ENCODE results near the gene HSD17B7.
A peak's percentile ranks its signal among the peaks of the same experiment; 100 is the strongest.

The HSD17B7 gene

GRCh38 chr1:162823771-162824525 lies 33.4 kb downstream of the HSD17B7 start:
- TF ChIP-seq CTCF (conservative IDR thresholded peaks at IDR 0.05; ENCODE audit: control insufficient read depth, insufficient read depth, low read depth, low read length): no peak
- no peak overlapping the region for H3K4me3 ChIP-seq (ENCODE audit: control insufficient read depth, low read depth, low read length)
- DNase-seq (ENCODE audit: low read depth): no peak

GRCh38 chr1:162829268-162829667 lies 38.8 kb downstream of the HSD17B7 start:
- TF ChIP-seq CTCF (conservative IDR thresholded peaks at IDR 0.05; ENCODE audit: control insufficient read depth, insufficient read depth, low read depth, low read length): no peak
- DNase-seq (ENCODE audit: low read depth): no peak
- H3K4me3 ChIP-seq (ENCODE audit: control insufficient read depth, low read depth, low read length): no peak overlapping the region

GRCh38 chr1:162832470-162832869 lies 42.0 kb downstream of the HSD17B7 start:
- DNase-seq (ENCODE audit: low read depth): no peak
- no peak for TF ChIP-seq CTCF (conservative IDR thresholded peaks at IDR 0.05; ENCODE audit: control insufficient read depth, insufficient read depth, low read depth, low read length)
- no peak overlapping the region for H3K4me3 ChIP-seq (ENCODE audit: control insufficient read depth, low read depth, low read length)

GRCh38 chr1:162835157-162835899 lies 44.8 kb downstream of the HSD17B7 start:
- H3K4me3 ChIP-seq (ENCODE audit: control insufficient read depth, low read depth, low read length): no peak overlapping the region
- DNase-seq (ENCODE audit: low read depth): peak; percentile 26
- no peak for TF ChIP-seq CTCF (conservative IDR thresholded peaks at IDR 0.05; ENCODE audit: control insufficient read depth, insufficient read depth, low read depth, low read length)

- TF ChIP-seq CTCF (conservative IDR thresholded peaks at IDR 0.05; ENCODE audit: control insufficient read depth, insufficient read depth, low read depth, low read length): no peak
- DNase-seq (ENCODE audit: low read depth): no peak
These were observed 48.4 kb downstream of the HSD17B7 start for GRCh38 chr1:162838863-162839262.

DNA sequence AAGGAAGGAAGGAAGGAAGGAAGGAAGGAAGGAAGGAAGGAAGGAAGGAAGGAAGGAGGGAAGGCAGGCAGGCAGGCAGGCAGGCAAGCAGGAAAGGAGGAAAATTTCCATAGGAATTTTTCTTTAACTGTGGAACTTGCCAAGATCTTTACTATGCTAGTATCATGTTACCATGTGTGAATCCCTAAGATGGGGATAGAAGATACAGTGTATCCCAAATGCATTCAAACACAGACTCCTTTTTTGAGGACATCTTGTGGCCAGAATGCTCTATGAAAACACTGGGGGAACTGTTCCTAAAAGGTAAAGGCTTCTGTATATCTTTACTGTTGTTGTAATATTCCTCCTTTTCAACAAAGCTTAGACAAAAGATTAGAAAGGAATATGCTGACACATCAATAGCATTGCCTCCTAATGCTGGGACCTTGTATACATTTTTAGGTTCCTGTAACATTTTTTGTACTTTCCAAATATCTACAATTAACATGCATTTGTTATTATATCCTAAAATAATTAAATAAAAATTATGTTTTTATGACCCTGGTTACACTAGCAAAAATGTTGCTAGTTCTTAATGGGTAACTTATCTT lies 49.8 kb downstream of the HSD17B7 start:
- H3K4me3 ChIP-seq (ENCODE audit: control insufficient read depth, low read depth, low read length): no peak overlapping the region
- peak; percentile 33 for DNase-seq (ENCODE audit: low read depth)
- TF ChIP-seq CTCF (conservative IDR thresholded peaks at IDR 0.05; ENCODE audit: control insufficient read depth, insufficient read depth, low read depth, low read length): peak; percentile 21

More at GRCh38 chr1:162838863-162839262, 48.4 kb downstream of the HSD17B7 start:
- H3K4me3 ChIP-seq (ENCODE audit: control insufficient read depth, low read depth, low read length): no peak overlapping the region
